ENCODE measurements around the gene FGG. TPM values are rescaled to one million over a fixed set of nuclear protein-coding genes. Genes with fewer than 3 reads are reported as not detected.
"Not testable (repeated sequence)": the region's sequence is repeated elsewhere in the genome, so short reads cannot be mapped to it uniquely, and the experiment has no call there.

Gene FGG
- polyA plus RNA-seq, 12 donors: 0.24 to 25.3 (median 1.2) TPM; not detected in 6

- no peak for DNase-seq
Observed at GRCh38 chr4:154614306-154614705, 1.9 kb upstream of the FGG start.

GRCh38 chr4:154611833-154612232 is 623 bp downstream of the FGG start:
- no peak for DNase-seq

- DNase-seq: no peak
Observed at GRCh38 chr4:154610582-154610981, 1.9 kb downstream of the FGG start.

GRCh38 chr4:154609532-154609931 is 2.9 kb downstream of the FGG start:
- DNase-seq: no peak

- no peak for DNase-seq
Observed at GRCh38 chr4:154608361-154609252, 3.8 kb downstream of the FGG start.

GRCh38 chr4:154606728-154607723 is 5.4 kb downstream of the FGG start:
- no peak for DNase-seq

- DNase-seq: no peak
Observed at GRCh38 chr4:154604696-154605200, 7.7 kb downstream of the FGG start.

GRCh38 chr4:154603033-154603943 is 9.2 kb downstream of the FGG start:
- no peak for DNase-seq

- no peak for DNase-seq
Observed at GRCh38 chr4:154602404-154603020, 9.9 kb downstream of the FGG start.

- DNase-seq: no peak
Observed at GRCh38 chr4:154597798-154598774, 14.4 kb downstream of the FGG start.

GRCh38 chr4:154597281-154597680 is 15.2 kb downstream of the FGG start:
- not testable (repeated sequence) for DNase-seq

- no peak for DNase-seq
Observed at GRCh38 chr4:154595807-154596206, 16.6 kb downstream of the FGG start.

- not testable (repeated sequence) for DNase-seq
Observed at GRCh38 chr4:154594343-154594742, 18.1 kb downstream of the FGG start.

GRCh38 chr4:154593868-154594267 is 18.6 kb downstream of the FGG start:
- DNase-seq: no peak

GRCh38 chr4:154591890-154592289 is 20.6 kb downstream of the FGG start:
- no peak for DNase-seq

GRCh38 chr4:154590329-154591006 is 22.0 kb downstream of the FGG start, which contains the start of gene FGA:
TSS of gene FGA (minus strand) at chr4:154590742. CDS start at chr4:154590687, 55 bp downstream.
- DNase-seq: no peak

GRCh38 chr4:154589296-154590197 is 22.9 kb downstream of the FGG start:
- DNase-seq: no peak

GRCh38 chr4:154588198-154588597 is 24.3 kb downstream of the FGG start:
- no peak for DNase-seq

Measured in muscle of arm (tissue), 12 donors.